Peyer's patch (tissue), 4 donors: ENCODE measurements around the gene ASXL1. TPM values are rescaled to one million over a fixed set of nuclear protein-coding genes. Genes with fewer than 3 reads are reported as not detected.

Source experiments
- DNase-seq, 3 donors: peaks; one replicate each; pipeline ENCODE4 v3.0.0-alpha.2; 2017 to 2019
- H3K27ac ChIP-seq, 4 donors: fragments of 200-600 bp; sonication (generic); one replicate each; pipeline ENCODE4 v1.5.1; 2016 to 2019
- H3K27me3 ChIP-seq, 2 donors: fragments of 200-600 bp; sonication (generic); one replicate each; pipeline ENCODE4 v1.5.1; 2019
- H3K36me3 ChIP-seq, 3 donors: fragments of 200-600 bp; sonication (generic); one replicate each; pipeline ENCODE4 v1.5.1; 2016 to 2019
- H3K4me1 ChIP-seq, 4 donors: fragments of 200-600 bp; sonication (generic); one replicate each; pipeline ENCODE4 v1.5.1; 2016 to 2019
- H3K4me3 ChIP-seq, 4 donors: fragments of 200-600 bp; sonication (generic); 1 replicate in 3 of 4; 2 replicates in 1 of 4; pipeline ENCODE4 v1.5.1; 2016 to 2019; ENCODE audit warnings: mild to moderate bottlenecking in 1 of 4
- H3K9me3 ChIP-seq, 4 donors: fragments of 200-600 bp; sonication (generic); one replicate each; pipeline ENCODE4 v1.5.1; 2016 to 2019; ENCODE audit warnings: mild to moderate bottlenecking in 1 of 4
- POLR2A ChIP-seq, 2 donors: fragments of 450-650 bp; IDR thresholded peaks; one replicate each; pipeline ENCODE4 v1.5.1; 2017; ENCODE audit warnings: antibody characterized with exemption in 2 of 2, mild to moderate bottlenecking in 2 of 2, moderate library complexity in 2 of 2
- total RNA-seq, 4 donors: library from RNA; depleted of rRNA; stranded (reverse); fragments of >200 nt; gene quantifications; one replicate each; pipeline ENCODE4 v1.1.0, GENCODE V29; 2016
- TF ChIP-seq, protein P1 (sequence below), 6 experiments: fragments of 450-650 bp in 4 of 6; fragments of 200-600 bp in 2 of 6; sonication (generic) in 1 of 6; IDR thresholded peaks; one replicate each; pipeline ENCODE4 v1.5.1; 2017 to 2019; ENCODE audit warnings: antibody characterized with exemption in 6 of 6, mild to moderate bottlenecking in 3 of 6, moderate library complexity in 1 of 6

Gene ASXL1
- total RNA-seq, 4 donors from 2014 or later: 74.4 to 173 (median 115) TPM

GRCh38 chr20:32433311-32434021 lies 75.3 kb downstream of the ASXL1 start:
- Histone ChIP-seq H3K9me3 (no peaks in the 10 kb centered on the region), H3K27me3 (no peaks in the 10 kb centered on the region), H3K4me3 (no peak overlapping the region), H3K27ac (no peak overlapping the region), H3K4me1 (no peaks in the 10 kb centered on the region), H3K36me3 (peaks cover 0 to 95% (median 4%) of the 10 kb centered on the region in 3 donors)
- TF ChIP-seq POLR2A (IDR thresholded peaks at IDR 0.05): no peak
- TF ChIP-seq, protein P1, sequence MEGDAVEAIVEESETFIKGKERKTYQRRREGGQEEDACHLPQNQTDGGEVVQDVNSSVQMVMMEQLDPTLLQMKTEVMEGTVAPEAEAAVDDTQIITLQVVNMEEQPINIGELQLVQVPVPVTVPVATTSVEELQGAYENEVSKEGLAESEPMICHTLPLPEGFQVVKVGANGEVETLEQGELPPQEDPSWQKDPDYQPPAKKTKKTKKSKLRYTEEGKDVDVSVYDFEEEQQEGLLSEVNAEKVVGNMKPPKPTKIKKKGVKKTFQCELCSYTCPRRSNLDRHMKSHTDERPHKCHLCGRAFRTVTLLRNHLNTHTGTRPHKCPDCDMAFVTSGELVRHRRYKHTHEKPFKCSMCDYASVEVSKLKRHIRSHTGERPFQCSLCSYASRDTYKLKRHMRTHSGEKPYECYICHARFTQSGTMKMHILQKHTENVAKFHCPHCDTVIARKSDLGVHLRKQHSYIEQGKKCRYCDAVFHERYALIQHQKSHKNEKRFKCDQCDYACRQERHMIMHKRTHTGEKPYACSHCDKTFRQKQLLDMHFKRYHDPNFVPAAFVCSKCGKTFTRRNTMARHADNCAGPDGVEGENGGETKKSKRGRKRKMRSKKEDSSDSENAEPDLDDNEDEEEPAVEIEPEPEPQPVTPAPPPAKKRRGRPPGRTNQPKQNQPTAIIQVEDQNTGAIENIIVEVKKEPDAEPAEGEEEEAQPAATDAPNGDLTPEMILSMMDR (IDR thresholded peaks at IDR 0.05): no peak
- DNase-seq: no peak

- H3K36me3 ChIP-seq: peaks cover 0 to 93% (median under 1%) of the 10 kb centered on the region in 3 donors
- H3K4me3 ChIP-seq: no peak overlapping the region
- H3K27ac ChIP-seq: no peak overlapping the region
- DNase-seq: no peak
- TF ChIP-seq POLR2A (IDR thresholded peaks at IDR 0.05): no peak
- TF ChIP-seq, protein P1 (IDR thresholded peaks at IDR 0.05): no peak
- no peaks in the 10 kb centered on the region for H3K27me3 ChIP-seq
- H3K4me1 ChIP-seq: no peaks in the 10 kb centered on the region
- H3K9me3 ChIP-seq: no peaks in the 10 kb centered on the region
These were observed 76.3 kb downstream of the ASXL1 start for GRCh38 chr20:32434434-32434833.

DNA sequence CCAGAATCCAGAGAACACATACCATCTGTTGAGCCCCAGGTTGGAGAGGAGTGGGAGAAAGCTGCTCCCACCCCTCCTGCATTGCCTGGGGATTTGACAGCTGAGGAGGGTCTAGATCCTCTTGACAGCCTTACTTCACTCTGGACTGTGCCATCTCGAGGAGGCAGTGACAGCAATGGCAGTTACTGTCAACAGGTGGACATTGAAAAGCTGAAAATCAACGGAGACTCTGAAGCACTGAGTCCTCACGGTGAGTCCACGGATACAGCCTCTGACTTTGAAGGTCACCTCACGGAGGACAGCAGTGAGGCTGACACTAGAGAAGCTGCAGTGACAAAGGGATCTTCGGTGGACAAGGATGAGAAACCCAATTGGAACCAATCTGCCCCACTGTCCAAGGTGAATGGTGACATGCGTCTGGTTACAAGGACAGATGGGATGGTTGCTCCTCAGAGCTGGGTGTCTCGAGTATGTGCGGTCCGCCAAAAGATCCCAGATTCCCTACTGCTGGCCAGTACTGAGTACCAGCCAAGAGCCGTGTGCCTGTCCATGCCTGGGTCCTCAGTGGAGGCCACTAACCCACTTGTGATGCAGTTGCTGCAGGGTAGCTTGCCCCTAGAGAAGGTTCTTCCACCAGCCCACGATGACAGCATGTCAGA lies 77.4 kb downstream of the ASXL1 start:
- Histone ChIP-seq H3K36me3 (peaks cover 0 to 83% (median 0%) of the 10 kb centered on the region in 3 donors), H3K4me3 (no peak overlapping the region), H3K4me1 (peaks cover 0 to under 1% (median 0%) of the 10 kb centered on the region in 4 donors), H3K27me3 (no peaks in the 10 kb centered on the region), H3K9me3 (no peaks in the 10 kb centered on the region), H3K27ac (no peak overlapping the region)
- TF ChIP-seq, protein P1 (IDR thresholded peaks at IDR 0.05): no peak
- no peak for TF ChIP-seq POLR2A (IDR thresholded peaks at IDR 0.05)
- no peak for DNase-seq

DNA sequence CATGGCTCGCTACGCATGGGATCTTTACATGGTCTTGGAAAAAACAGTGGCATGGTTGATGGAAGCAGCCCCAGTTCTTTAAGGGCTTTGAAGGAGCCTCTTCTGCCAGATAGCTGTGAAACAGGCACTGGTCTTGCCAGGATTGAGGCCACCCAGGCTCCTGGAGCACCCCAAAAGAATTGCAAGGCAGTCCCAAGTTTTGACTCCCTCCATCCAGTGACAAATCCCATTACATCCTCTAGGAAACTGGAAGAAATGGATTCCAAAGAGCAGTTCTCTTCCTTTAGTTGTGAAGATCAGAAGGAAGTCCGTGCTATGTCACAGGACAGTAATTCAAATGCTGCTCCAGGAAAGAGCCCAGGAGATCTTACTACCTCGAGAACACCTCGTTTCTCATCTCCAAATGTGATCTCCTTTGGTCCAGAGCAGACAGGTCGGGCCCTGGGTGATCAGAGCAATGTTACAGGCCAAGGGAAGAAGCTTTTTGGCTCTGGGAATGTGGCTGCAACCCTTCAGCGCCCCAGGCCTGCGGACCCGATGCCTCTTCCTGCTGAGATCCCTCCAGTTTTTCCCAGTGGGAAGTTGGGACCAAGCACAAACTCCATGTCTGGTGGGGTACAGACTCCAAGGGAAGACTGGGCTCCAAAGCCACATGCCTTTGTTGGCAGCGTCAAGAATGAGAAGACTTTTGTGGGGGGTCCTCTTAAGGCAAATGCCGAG lies 78.2 kb downstream of the ASXL1 start:
- Histone ChIP-seq H3K27me3 (no peaks in the 10 kb centered on the region), H3K4me1 (peaks cover 0 to 4% (median 0%) of the 10 kb centered on the region in 4 donors), H3K36me3 (peaks cover 0 to 77% (median 0%) of the 10 kb centered on the region in 3 donors), H3K27ac (no peak overlapping the region), H3K9me3 (no peaks in the 10 kb centered on the region), H3K4me3 (no peak overlapping the region)
- no peak for DNase-seq
- TF ChIP-seq POLR2A (IDR thresholded peaks at IDR 0.05): no peak
- TF ChIP-seq, protein P1 (IDR thresholded peaks at IDR 0.05): no peak

DNA sequence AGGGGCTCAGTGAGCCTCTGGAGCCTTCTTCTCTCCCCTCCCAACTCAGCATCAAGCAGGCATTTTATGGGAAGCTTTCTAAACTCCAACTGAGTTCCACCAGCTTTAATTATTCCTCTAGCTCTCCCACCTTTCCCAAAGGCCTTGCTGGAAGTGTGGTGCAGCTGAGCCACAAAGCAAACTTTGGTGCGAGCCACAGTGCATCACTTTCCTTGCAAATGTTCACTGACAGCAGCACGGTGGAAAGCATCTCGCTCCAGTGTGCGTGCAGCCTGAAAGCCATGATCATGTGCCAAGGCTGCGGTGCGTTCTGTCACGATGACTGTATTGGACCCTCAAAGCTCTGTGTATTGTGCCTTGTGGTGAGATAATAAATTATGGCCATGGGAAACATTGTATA lies 78.8 kb downstream of the ASXL1 start:
- no peak overlapping the region for H3K4me3 ChIP-seq
- no peaks in the 10 kb centered on the region for H3K27me3 ChIP-seq
- H3K27ac ChIP-seq: no peak overlapping the region
- H3K4me1 ChIP-seq: peaks cover 0 to 4% (median 0%) of the 10 kb centered on the region in 4 donors
- H3K9me3 ChIP-seq: no peaks in the 10 kb centered on the region
- DNase-seq: peak in 1 of 3 donors; percentile 5
- TF ChIP-seq POLR2A (IDR thresholded peaks at IDR 0.05): no peak
- TF ChIP-seq, protein P1 (IDR thresholded peaks at IDR 0.05): no peak
- H3K36me3 ChIP-seq: peaks cover 0 to 77% (median 0%) of the 10 kb centered on the region in 3 donors
